ENCODE measurements around the gene SLCO4A1.

SLCO4A1 gene

GRCh38 chr20:62635232-62635631 lies 7.1 kb upstream of the SLCO4A1 start:
- in situ Hi-C loops (cut with MboI; ENCODE audit: low sequenced_read_pairs), result no loop called here

- in situ Hi-C loops (cut with MboI; ENCODE audit: low sequenced_read_pairs), result no loop called here
Measured at GRCh38 chr20:62635852-62636251, 6.5 kb upstream of the SLCO4A1 start.

GRCh38 chr20:62636446-62636845 lies 5.9 kb upstream of the SLCO4A1 start:
- in situ Hi-C loops (cut with MboI; ENCODE audit: low sequenced_read_pairs), result no loop called here

DNA sequence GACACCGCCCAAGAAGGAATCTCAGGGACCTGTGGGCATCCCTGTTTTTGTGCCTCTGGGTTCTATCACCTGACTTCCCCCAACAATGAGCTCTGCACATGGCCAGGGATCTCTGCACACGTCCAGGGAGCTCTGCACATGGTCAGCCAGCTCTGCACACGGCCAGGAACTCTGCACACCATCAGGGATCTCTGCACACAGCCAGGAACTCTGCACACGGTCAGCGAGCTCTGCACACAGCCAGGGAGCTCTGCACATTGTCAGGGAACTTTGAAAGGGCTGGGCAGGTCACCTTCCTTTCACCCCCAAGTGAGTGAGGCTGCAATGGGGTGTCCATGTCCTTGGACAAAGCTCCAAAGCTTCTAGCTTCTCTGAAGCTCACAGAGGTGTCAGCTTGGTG lies 5.2 kb upstream of the SLCO4A1 start:
- in situ Hi-C loops (cut with MboI; ENCODE audit: low sequenced_read_pairs), result no loop called here

DNA sequence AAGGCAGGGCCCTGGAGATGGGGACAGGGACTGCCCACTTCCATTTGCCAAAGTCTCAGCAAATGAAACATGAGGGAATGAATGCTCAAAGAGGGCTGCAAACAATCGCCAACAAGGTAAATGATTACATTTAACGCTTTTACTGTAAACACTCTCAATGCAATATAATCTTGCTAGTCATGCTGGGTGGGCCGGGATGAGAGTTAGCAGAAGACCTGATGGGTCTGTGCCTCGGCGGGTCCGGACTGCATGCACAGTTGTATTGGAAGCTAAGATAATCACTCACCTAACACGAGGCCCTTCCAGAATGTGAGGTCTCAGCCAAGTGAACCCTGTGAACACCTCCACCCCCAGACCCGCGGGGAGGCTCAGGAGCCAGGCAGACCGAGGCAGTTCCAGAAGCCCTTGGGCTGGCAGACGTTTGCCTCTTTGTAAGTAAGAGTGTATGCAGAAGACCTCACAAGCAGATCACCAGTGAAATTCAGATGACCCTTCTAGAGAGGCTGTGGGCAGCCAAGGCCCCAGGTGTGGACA lies 4.7 kb upstream of the SLCO4A1 start:
- in situ Hi-C loops (cut with MboI; ENCODE audit: low sequenced_read_pairs), result no loop called here

DNA sequence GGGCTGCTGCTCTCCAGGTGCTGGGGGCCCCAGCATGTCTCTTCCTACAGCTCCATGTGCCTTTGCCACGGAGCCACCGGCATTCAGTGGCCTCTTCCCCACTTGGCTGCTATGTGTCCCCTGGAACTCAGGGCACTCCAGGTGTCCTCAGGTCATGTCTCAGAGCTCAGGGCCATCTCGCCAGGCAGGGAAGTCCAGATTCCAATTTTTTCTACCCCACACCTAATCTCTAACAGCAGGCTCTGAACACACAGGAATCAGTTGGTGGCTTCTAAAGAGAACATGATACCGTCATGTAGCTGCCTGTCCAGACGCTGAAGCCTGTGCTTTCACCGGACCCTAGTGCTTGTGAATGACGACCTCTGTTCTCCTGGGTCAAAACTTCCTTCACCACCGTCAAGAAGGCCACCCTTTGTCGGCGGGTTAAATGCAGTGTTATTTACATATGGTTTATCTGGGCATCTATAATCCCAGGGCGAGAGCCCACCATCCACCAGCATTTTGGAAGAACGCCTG lies 4.2 kb upstream of the SLCO4A1 start:
- in situ Hi-C loops (cut with MboI; ENCODE audit: low sequenced_read_pairs), result no loop called here

- in situ Hi-C loops (cut with MboI; ENCODE audit: low sequenced_read_pairs), result no loop called here
Measured at GRCh38 chr20:62638679-62639406, 3.5 kb upstream of the SLCO4A1 start.

DNA sequence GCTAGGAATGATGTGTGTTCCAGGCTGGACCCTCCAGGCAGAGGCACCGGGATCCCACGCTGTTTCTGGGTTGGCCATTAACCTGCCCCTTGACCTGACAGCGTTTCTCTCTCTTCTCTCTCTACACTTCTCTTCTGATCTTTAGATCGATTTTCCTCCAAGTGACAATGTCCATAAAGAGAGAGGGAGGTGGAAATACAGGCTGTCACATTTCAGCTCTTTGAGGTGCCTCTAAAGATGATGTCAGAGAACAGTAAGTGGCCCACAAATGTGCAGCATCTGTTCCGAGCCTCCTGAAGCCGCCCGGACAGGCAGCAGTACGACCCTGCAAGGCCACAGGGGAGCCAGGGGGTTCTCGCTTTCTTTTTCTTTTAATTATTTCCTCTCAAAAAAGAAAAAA lies 2.5 kb upstream of the SLCO4A1 start:
- in situ Hi-C loops (cut with MboI; ENCODE audit: low sequenced_read_pairs), result no loop called here

- in situ Hi-C loops (cut with MboI; ENCODE audit: low sequenced_read_pairs), result no loop called here
Measured at GRCh38 chr20:62640870-62641269, 1.4 kb upstream of the SLCO4A1 start.

DNA sequence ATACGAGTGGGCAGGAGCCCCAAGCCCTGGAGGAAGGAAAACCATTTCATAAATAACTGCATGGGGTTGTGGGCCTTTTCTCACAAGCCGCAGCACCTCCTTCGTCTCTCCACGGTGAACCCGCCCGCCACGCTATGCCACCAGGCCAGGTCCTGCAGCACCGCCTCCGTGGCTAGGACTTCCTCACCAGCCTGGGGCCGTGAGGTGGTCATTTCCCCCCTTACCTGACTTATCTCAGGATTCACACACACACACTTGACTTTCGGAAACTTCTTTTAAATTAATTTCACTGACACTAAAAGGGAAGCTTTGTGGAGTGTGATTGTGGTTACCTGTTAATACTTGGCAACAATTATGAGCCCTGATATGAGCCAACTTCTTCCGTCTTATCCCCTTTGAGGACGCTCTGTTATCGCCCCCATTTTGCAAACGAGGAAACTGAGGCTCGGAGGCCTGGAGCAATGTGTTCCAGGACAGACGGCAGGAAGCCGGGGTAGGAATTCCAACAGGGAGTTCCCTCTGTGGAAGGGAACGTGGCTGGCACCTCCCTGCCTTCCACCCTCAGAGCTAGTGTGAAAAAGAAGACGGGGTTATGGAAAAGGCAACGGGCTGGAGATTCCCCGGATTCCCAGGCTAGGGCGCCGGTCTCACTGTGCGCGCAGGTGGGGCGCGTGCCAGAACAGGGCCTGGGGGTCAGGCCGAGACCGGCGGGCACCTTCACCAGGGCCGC lies 817 bp upstream of the SLCO4A1 start:
- in situ Hi-C loops (cut with MboI; ENCODE audit: low sequenced_read_pairs), result no loop called here

GRCh38 chr20:62642666-62643520 lies 590 bp downstream of the SLCO4A1 start:
- in situ Hi-C loops (cut with MboI; ENCODE audit: low sequenced_read_pairs), result no loop called here

DNA sequence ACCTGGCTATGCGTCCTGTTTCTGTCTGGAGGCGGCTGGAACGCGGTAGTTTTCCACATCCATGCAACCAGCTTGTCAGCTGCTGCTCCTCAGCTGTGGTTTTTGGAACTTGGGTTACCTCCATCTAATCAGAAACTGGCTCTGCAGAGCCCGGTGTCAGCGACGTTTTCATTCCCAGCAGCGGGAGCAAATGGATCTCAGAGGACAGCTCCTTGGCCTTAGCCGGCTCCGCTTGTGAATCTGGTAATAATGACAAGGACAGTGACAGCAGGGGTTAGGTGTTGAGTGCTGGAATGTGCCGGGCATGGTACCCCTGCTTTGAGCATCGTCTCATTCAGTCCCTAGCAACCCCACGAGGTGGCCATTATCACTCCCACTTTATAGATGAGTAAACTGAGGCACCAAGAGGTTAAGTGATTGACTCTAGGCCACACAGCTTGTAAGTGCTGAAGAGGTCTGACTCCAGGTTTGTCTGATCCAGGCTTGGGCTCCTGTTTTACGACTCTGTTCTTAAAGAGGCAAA lies 1.3 kb downstream of the SLCO4A1 start:
- in situ Hi-C loops (cut with MboI; ENCODE audit: low sequenced_read_pairs), result no loop called here

DNA sequence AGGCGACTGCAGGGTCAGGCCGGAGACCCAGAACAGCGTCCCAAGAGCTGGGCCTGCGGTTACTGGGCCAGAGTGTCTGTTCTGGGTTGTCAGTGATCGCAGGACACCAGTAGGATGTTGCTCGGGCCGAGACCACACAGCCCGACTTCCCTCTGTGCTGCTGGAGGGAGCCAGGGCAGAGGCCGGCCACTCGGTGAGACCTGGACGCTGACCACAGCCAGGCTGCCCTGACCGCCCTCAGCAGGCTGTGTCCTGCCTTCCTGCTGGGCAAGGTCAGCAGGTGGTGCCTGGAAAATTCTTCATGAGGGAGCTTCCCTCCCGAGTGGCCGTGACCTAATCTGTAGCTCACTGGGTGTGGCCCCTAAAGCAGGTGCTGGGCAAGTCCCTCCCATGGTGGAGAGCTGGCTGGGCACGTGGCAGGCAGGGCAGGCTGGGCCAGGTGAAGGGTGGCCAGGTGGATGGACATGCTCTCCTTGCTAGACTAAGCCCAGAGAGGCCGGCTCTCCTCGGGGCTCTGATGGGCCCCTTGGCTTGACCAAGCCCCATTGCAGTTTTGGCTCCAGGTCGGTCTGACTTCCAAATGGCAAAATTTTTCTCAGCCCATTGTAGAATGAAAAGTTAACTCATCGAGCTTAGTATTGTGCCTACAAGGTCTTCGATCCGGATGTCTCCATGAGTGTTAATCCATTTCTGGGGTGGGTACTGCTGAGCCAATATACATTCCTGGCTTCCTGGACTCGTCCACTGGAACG lies 1.9 kb downstream of the SLCO4A1 start:
- in situ Hi-C loops (cut with MboI; ENCODE audit: low sequenced_read_pairs), result no loop called here

DNA sequence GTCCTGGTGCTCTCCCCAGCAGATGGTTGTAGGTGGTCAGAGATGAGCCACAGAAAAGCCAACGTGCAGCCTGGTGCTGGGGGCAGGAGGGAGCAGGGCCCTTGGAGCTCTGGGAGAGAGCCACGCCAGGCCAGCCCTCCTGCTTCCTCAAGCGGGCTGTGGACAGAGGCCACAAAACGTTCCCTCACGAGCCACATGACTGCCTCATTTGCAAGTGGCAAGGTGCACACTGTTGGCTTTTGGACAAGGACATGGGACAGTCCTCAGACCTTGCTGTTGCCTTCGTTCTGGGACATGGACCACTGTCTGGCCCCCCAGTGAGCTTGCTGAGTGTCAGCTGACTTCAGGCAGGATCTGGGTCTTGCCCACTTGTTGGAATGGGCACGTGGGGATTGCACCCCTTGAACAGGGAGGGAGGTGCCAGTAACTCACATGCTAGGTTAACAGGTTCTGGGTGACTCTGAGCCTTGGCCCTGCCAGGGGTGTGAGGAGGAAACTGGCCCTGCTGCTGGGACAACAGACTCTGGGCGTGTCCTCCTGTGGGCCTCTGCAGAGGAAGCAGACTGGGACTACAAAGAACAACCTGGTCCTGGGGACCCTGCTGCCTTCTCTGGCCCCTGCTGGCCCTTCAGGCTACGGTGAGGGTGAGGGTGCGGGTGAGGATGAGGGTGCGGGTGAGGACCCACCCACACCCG lies 2.6 kb downstream of the SLCO4A1 start:
- in situ Hi-C loops (cut with MboI; ENCODE audit: low sequenced_read_pairs), result no loop called here

GRCh38 chr20:62645613-62646012 lies 3.3 kb downstream of the SLCO4A1 start:
- in situ Hi-C loops (cut with MboI; ENCODE audit: low sequenced_read_pairs), result no loop called here

DNA sequence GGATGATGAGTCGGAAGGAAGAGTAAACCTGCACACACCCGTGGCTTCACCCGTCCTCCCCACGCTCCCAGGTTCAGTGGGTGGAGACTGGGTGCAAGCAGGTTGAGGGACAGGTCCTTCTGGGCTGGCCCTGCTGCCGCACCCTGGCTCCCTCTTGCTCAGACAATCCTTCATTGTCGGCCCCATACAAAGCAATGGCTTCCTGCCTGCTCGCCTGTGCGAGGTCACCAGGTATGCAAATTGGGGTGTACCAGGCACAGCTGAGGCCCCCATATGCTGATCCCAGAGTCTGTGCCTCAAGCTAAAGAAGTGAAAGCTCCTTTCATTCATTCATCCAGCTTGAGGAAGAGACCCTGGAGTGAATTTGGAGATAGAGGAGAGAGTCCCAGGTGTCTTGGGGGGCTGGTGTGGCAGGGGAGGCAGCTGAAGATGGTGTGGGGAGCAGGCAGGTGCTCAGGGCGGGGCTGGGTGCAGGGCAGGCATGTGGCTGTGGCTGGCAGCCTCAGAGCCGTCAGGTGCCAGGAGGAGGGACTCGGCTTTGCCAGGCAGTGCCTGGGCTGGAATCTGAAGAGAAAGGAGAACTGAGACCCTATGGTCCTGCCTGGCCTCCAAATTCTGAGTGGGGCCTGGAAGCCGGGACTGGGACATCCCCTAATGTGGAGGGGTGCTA lies 4.7 kb downstream of the SLCO4A1 start:
- in situ Hi-C loops (cut with MboI; ENCODE audit: low sequenced_read_pairs), result no loop called here

- in situ Hi-C loops (cut with MboI; ENCODE audit: low sequenced_read_pairs), result no loop called here
Measured at GRCh38 chr20:62647521-62648317, 5.4 kb downstream of the SLCO4A1 start.

DNA sequence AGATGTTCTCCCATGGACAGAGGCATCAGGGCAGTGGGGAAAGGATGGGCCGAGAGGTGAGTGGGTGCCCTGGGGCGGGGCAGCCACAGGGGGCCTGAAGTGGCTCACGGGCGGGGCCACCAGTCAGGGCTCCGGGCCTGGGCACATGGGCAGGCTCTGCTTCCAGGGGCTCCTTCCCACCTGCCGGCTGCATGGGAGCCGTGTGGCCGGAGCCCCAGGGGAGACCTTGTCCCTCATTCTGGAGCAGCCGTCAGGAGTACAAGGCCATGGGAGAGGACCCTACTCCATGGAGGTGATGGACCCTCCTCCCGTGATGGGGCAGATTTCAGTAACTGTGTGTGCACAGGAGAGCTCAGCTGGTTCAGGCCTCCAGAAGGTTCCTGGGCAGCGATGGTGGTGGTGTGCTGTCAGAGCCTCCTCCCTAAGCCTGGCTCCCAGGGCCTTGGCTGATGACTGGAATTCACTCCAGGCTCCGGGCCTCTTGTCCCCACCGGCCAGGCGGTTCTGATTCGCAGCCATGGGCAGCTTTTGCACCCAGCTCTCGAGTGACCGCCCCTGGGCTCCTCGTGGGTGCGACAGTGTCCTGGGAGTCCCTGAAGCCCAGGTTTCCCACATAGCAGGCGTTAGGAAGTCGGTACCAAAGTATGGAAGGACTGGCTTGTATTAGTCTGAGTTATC lies 6.2 kb downstream of the SLCO4A1 start:
- in situ Hi-C loops (cut with MboI; ENCODE audit: low sequenced_read_pairs), result no loop called here

Data from HL-60/S4 (cell line).